Astrocyte of the hippocampus (primary cell): ENCODE results near the gene CMAS.
A peak's percentile ranks its signal among the peaks of the same experiment; 100 is the strongest.
"Not testable (repeated sequence)": the region's sequence is repeated elsewhere in the genome, so short reads cannot be mapped to it uniquely, and the experiment has no call there.

Experiments used
- DNase-seq: peaks from one replicate; pipeline ENCODE4 v3.0.0; 2011; ENCODE audit warnings: low read depth, low spot score

Gene CMAS

GRCh38 chr12:22046090-22046967 is at the start of gene CMAS:
CMAS (plus strand) TSS chr12:22046218; CDS start chr12:22046304, 86 bp downstream.
- peak; percentile 82 for DNase-seq

- no peak for DNase-seq
Measured at GRCh38 chr12:21998295-21998694, 47.7 kb upstream of the CMAS start.

- DNase-seq: no peak
Measured at GRCh38 chr12:21998782-21999181, 47.2 kb upstream of the CMAS start.

GRCh38 chr12:22002430-22002829 is 43.6 kb upstream of the CMAS start:
- DNase-seq: no peak

- not testable (repeated sequence) for DNase-seq
Measured at GRCh38 chr12:22007794-22008193, 38.2 kb upstream of the CMAS start.

- DNase-seq: no peak
Measured at GRCh38 chr12:22008196-22008595, 37.8 kb upstream of the CMAS start.

- no peak for DNase-seq
Measured at GRCh38 chr12:22014041-22014782, 31.8 kb upstream of the CMAS start.

- no peak for DNase-seq
Measured at GRCh38 chr12:22014783-22015144, 31.3 kb upstream of the CMAS start.

GRCh38 chr12:22016982-22017381 is 29.0 kb upstream of the CMAS start:
- no peak for DNase-seq

- peak; percentile 6 for DNase-seq
Measured at GRCh38 chr12:22018860-22019259, 27.2 kb upstream of the CMAS start.

- not testable (repeated sequence) for DNase-seq
Measured at GRCh38 chr12:22023489-22023888, 22.5 kb upstream of the CMAS start.

GRCh38 chr12:22029491-22029890 is 16.5 kb upstream of the CMAS start:
- no peak for DNase-seq

GRCh38 chr12:22029991-22030390 is 16.0 kb upstream of the CMAS start:
- no peak for DNase-seq

- no peak for DNase-seq
Measured at GRCh38 chr12:22032732-22033131, 13.3 kb upstream of the CMAS start.

GRCh38 chr12:22034709-22035506 is 11.1 kb upstream of the CMAS start:
- DNase-seq: peak; percentile 46

- DNase-seq: no peak
Measured at GRCh38 chr12:22037947-22038346, 8.1 kb upstream of the CMAS start.

- DNase-seq: no peak
Measured at GRCh38 chr12:22038734-22039133, 7.3 kb upstream of the CMAS start.

GRCh38 chr12:22039361-22039760 is 6.7 kb upstream of the CMAS start:
- DNase-seq: no peak

GRCh38 chr12:22042976-22043669 is 2.9 kb upstream of the CMAS start:
- peak; percentile 5 for DNase-seq

- DNase-seq: no peak
Measured at GRCh38 chr12:22043943-22044342, 2.1 kb upstream of the CMAS start.

- DNase-seq: no peak
Measured at GRCh38 chr12:22044391-22044790, 1.6 kb upstream of the CMAS start.
